GM12878 (cell line): ENCODE data around the gene EIF2S2. TPM values are rescaled to one million over a fixed set of nuclear protein-coding genes. Genes with fewer than 3 reads are reported as not detected.
"Not testable (repeated sequence)": the region's sequence is repeated elsewhere in the genome, so short reads cannot be mapped to it uniquely, and the experiment has no call there.

Experiments
- ATAC-seq: fragments of 200-7000 bp; cut with Tn5 transposase; 3 replicates; pipeline ENCODE4 v1.9.1; 2020; ENCODE audit warnings: mild to moderate bottlenecking, moderate library complexity
- BruUV-seq: library from RNA; stranded (reverse); fragments of 400-500 nt; replicated peaks from 2 replicates; lab custom pipeline; 2021; lab: Mats Ljungman, UMichigan
- CTCF ChIA-PET: fragments of 300-600 bp; sonication (Branson Sonifier 250); formaldehyde crosslinking; extraction: SDS; loops from one replicate; lab custom pipeline; 2021; ENCODE audit warnings: inconsistent platforms; lab: Yijun Ruan, JAX
- POLR2A ChIA-PET: fragments of 350-600 bp; formaldehyde crosslinking; extraction: SDS; loops from one replicate; lab custom pipeline; 2021; ENCODE audit warnings: inconsistent platforms; lab: Charles Lee
- RAD21 ChIA-PET: fragments of 300-600 bp; sonication (Branson Sonifier 250); formaldehyde crosslinking; loops from one replicate; lab custom pipeline; 2023; ENCODE audit warnings: antibody characterized with exemption; ENCODE audit not compliant: unreplicated experiment; lab: Charles Lee
- SMC1A ChIA-PET: fragments of 300-600 bp; sonication (Branson Sonifier 250); formaldehyde crosslinking; loops from one replicate; lab custom pipeline; 2023; ENCODE audit not compliant: unreplicated experiment, uncharacterized antibody; lab: Charles Lee
- DNase-seq: peaks from one replicate; pipeline ENCODE4 v3.0.0-alpha.2; 2011; ENCODE audit warnings: low read depth, low spot score
- FAIRE-seq: peaks from 3 replicates; lab custom pipeline; 2011; peaks lifted over from hg19 to GRCh38; lab: Jason Lieb, UNC
- H2AFZ ChIP-seq: 2 replicates; pipeline ENCODE4 v1.6.0; 2011; ENCODE audit warnings: low read depth, low read length, control low read depth; ENCODE audit not compliant: control insufficient read depth
- H3K27ac ChIP-seq: 2 replicates; pipeline ENCODE4 v1.5.1; 2011; ENCODE audit warnings: control low read depth; ENCODE audit not compliant: control insufficient read depth, insufficient read depth
- H3K27me3 ChIP-seq, 2 experiments: replicated peaks in 1 of 2; 2 replicates each; pipeline versions ENCODE4 v1.6.0 to v1.6.1; 2011; ENCODE audit warnings: low read length in 1 of 2; ENCODE audit not compliant: control insufficient read depth in 2 of 2, insufficient read depth in 2 of 2
- H3K36me3 ChIP-seq, 2 experiments: 2 replicates each; pipeline ENCODE4 v1.5.1; 2011; ENCODE audit warnings: low read length in 1 of 2; ENCODE audit not compliant: control insufficient read depth in 2 of 2, insufficient read depth in 2 of 2
- H3K4me1 ChIP-seq: 2 replicates; pipeline ENCODE4 v1.6.1; 2011; ENCODE audit warnings: mild to moderate bottlenecking, low read length, moderate library complexity, mixed read lengths; ENCODE audit not compliant: control insufficient read depth, insufficient read depth
- H3K4me2 ChIP-seq: 2 replicates; pipeline ENCODE4 v1.6.0; 2011; ENCODE audit warnings: control low read depth; ENCODE audit not compliant: control insufficient read depth, insufficient read depth
- H3K4me3 ChIP-seq: fragments of 200-600 bp; sonication (generic); 2 replicates; pipeline ENCODE4 v1.5.1; 2016
- H3K79me2 ChIP-seq: 2 replicates; pipeline ENCODE4 v1.6.0; 2011; ENCODE audit warnings: low read length; ENCODE audit not compliant: control insufficient read depth, insufficient read depth
- H3K9ac ChIP-seq: 2 replicates; pipeline ENCODE4 v1.8.0; 2011; ENCODE audit warnings: low read length, control low read depth, mixed read lengths; ENCODE audit not compliant: control insufficient read depth, insufficient read depth
- H3K9me3 ChIP-seq: replicated peaks from 3 replicates; pipeline ENCODE4 v1.5.1; 2011; ENCODE audit warnings: mild to moderate bottlenecking, low read length; ENCODE audit not compliant: control insufficient read depth, insufficient read depth
- H4K20me1 ChIP-seq: 2 replicates; pipeline ENCODE4 v1.6.0; 2011; ENCODE audit not compliant: control insufficient read depth, insufficient read depth
- CHD1 ChIP-seq: IDR thresholded peaks from 2 replicates; pipeline ENCODE4 v1.6.1; 2012; ENCODE audit warnings: low read depth, low read length, improper control_type of control experiment
- DPF2 ChIP-seq: fragments of 450-650 bp; IDR thresholded peaks from 2 replicates; pipeline ENCODE4 v1.6.1; 2017; ENCODE audit warnings: mild to moderate bottlenecking
- FOXM1 ChIP-seq: IDR thresholded peaks from 2 replicates; pipeline ENCODE4 v1.6.1; 2012; ENCODE audit warnings: low read depth, mild to moderate bottlenecking, inconsistent platforms, low read length, moderate library complexity
- GATAD2B ChIP-seq: fragments of 450-650 bp; conservative IDR thresholded peaks from 2 replicates; pipeline ENCODE4 v1.6.1; 2017; ENCODE audit warnings: low read depth, mild to moderate bottlenecking, moderate library complexity
- JUNB ChIP-seq: IDR thresholded peaks from 2 replicates; pipeline ENCODE4 v1.6.1; 2016; ENCODE audit warnings: antibody characterized with exemption, mild to moderate bottlenecking
- MTA2 ChIP-seq: fragments of 450-650 bp; IDR thresholded peaks from 2 replicates; pipeline ENCODE4 v1.6.1; 2016; ENCODE audit warnings: low read depth, mild to moderate bottlenecking, moderate library complexity
- RB1 ChIP-seq: fragments of 450-650 bp; formaldehyde crosslinking; IDR thresholded peaks from 2 replicates; pipeline ENCODE4 v1.6.1; 2017; ENCODE audit warnings: mild to moderate bottlenecking, borderline replicate concordance
- RELA ChIP-seq: fragments of 450-650 bp; IDR thresholded peaks from 2 replicates; pipeline ENCODE4 v1.8.0; 2014; ENCODE audit warnings: borderline replicate concordance; ENCODE audit not compliant: partially characterized antibody
- REST ChIP-seq: IDR thresholded peaks from 2 replicates; pipeline ENCODE4 v1.6.1; 2012; ENCODE audit warnings: mild to moderate bottlenecking, low read depth, low read length
- SREBF2 ChIP-seq: IDR thresholded peaks from 2 replicates; pipeline ENCODE4 v1.6.1; 2012; ENCODE audit warnings: mild to moderate bottlenecking, low read length
- SRF ChIP-seq, 2 experiments: IDR thresholded peaks; 2 replicates each; pipeline ENCODE4 v1.6.1; 2011; ENCODE audit warnings: low read depth in 2 of 2, low read length in 2 of 2, mild to moderate bottlenecking in 1 of 2, moderate library complexity in 1 of 2
- STAT3 ChIP-seq: IDR thresholded peaks from 2 replicates; pipeline ENCODE4 v1.6.1; 2011; ENCODE audit warnings: low read depth, low read length, improper control_type of control experiment
- YBX1 ChIP-seq: fragments of 450-650 bp; IDR thresholded peaks from 2 replicates; pipeline ENCODE4 v1.6.1; 2016; ENCODE audit warnings: antibody characterized with exemption
- ZNF622 ChIP-seq: fragments of 450-650 bp; IDR thresholded peaks from 2 replicates; pipeline ENCODE4 v1.6.1; 2017; ENCODE audit warnings: mild to moderate bottlenecking, inconsistent platforms
- WGBS: methylation state at CpG from one replicate; pipeline ENCODE4 v1.1.6; 2016; ENCODE audit warnings: low lambda C conversion rate; ENCODE audit not compliant: insufficient replicate concordance, insufficient coverage; ENCODE audit errors: missing lambda C conversion rate; 5-methylcytosine and 5-hydroxymethylcytosine counted together
- in situ Hi-C: fragments of 300-500 bp; cut with MboI; formaldehyde crosslinking; loops from 9 replicates; pipeline ENCODE4 v1.14.3; 2018; ENCODE audit warnings: mixed read lengths
- intact Hi-C: fragments of 100-400 bp; cut with micrococcal nuclease; formaldehyde crosslinking; loops from one replicate; pipeline ENCODE4 v1.14.2; 2022; ENCODE audit not compliant: unreplicated experiment
- polyA plus RNA-seq, 11 experiments: library from polyadenylated mRNA; depleted of rRNA in 4 of 11; unstranded in 6 of 11; stranded (reverse) in 5 of 11; fragments of >200 nt; fragmentation: Nextera tagmentation in 4 of 11; fragmentation: Illumina TruSeq in 1 of 11; extraction: Ambion mirVana in 4 of 11; extraction: Trizol in 1 of 11; gene quantifications; 1 replicate in 1 of 11; 2 replicates in 10 of 11; pipeline versions ENCODE4 v1.2.1 to v1.2.3, GENCODE V29; 2011 to 2016; ENCODE audit warnings: inconsistent platforms in 2 of 11, missing spikeins in 2 of 11, low read depth in 1 of 11
- total RNA-seq, 4 experiments: library from RNA; depleted of rRNA in 3 of 4; stranded (reverse); fragments of >200 nt in 3 of 4; fragmentation: Illumina TruSeq in 1 of 4; extraction: Trizol in 1 of 4; gene quantifications; 2 replicates each; pipeline versions ENCODE4 v1.2.1 to v1.2.3, GENCODE V29; 2013 to 2021

The EIF2S2 gene
- total and polyA plus RNA-seq, 10 of the 15 experiments (the other 5 are each of a cell fraction or from before 2014, with no cell fraction given): 60.2 to 153 (median 84.3) TPM

GRCh38 chr20:34155836-34156235, 43.8 kb upstream of the EIF2S2 start:
- TF ChIP-seq RB1 (no peak), FOXM1 (no peak), RELA (no peak), GATAD2B (no peak), REST (no peak), DPF2 (no peak), SREBF2 (no peak), SRF (IDR thresholded peaks at IDR 0.05; ENCODE audit: low read depth in 2 of 2, low read length in 2 of 2) (no peak), STAT3 (no peak), MTA2 (no peak), JUNB (no peak), CHD1 (no peak), YBX1 (no peak), ZNF622 (no peak)
- no peak; the same call in 2 of the 3 replicates for ATAC-seq
- no peak overlapping the region for H3K4me2 ChIP-seq
- H3K36me3 ChIP-seq: no peaks in the 10 kb centered on the region
- H3K9ac ChIP-seq: no peak overlapping the region
- ChIA-PET CTCF (no interaction called here), POLR2A (no interaction called here), RAD21 (no interaction called here), SMC1A (no interaction called here)
- WGBS: 5% methylated on average over 2 of the region's 2 CpGs
- H3K27me3 ChIP-seq: no peaks in the 10 kb centered on the region
- intact Hi-C loops: no loop called here
- no peaks in the 10 kb centered on the region for H4K20me1 ChIP-seq
- no peak overlapping the region for H3K4me3 ChIP-seq
- no peaks in the 10 kb centered on the region for H3K4me1 ChIP-seq
- no peak for FAIRE-seq
- H3K9me3 ChIP-seq: no peaks in the 10 kb centered on the region
- no peak overlapping the region for H3K27ac ChIP-seq
- in situ Hi-C loops: no loop called here
- no peak for DNase-seq
- no TSS peak for BruUV-seq
- no peak overlapping the region for H2AFZ ChIP-seq
- no peaks in the 10 kb centered on the region for H3K79me2 ChIP-seq

GRCh38 chr20:34153169-34153568, 41.1 kb upstream of the EIF2S2 start:
- H3K27ac ChIP-seq, BruUV-seq, H2AFZ ChIP-seq, CTCF ChIA-PET, POLR2A ChIA-PET, H3K4me2 ChIP-seq, intact Hi-C loops, H3K4me3 ChIP-seq, H4K20me1 ChIP-seq, in situ Hi-C loops, FAIRE-seq, RAD21 ChIA-PET, H3K36me3 ChIP-seq, ATAC-seq, H3K9ac ChIP-seq, H3K79me2 ChIP-seq, DNase-seq, H3K9me3 ChIP-seq, H3K4me1 ChIP-seq, SMC1A ChIA-PET, H3K27me3 ChIP-seq: not testable (repeated sequence)
- 60% methylated on average over 6 of the region's 6 CpGs for WGBS
